GM19452 (cell line): Measurements from ENCODE around the gene PCED1B.
"Not testable (repeated sequence)": the region's sequence is repeated elsewhere in the genome, so short reads cannot be mapped to it uniquely, and the experiment has no call there.

ENCODE experiments used
- ATAC-seq: cut with Tn5 transposase; IDR thresholded peaks from one replicate; pipeline ENCODE4 v1.9.1; 2021; ENCODE audit not compliant: unreplicated experiment

Gene PCED1B

DNA sequence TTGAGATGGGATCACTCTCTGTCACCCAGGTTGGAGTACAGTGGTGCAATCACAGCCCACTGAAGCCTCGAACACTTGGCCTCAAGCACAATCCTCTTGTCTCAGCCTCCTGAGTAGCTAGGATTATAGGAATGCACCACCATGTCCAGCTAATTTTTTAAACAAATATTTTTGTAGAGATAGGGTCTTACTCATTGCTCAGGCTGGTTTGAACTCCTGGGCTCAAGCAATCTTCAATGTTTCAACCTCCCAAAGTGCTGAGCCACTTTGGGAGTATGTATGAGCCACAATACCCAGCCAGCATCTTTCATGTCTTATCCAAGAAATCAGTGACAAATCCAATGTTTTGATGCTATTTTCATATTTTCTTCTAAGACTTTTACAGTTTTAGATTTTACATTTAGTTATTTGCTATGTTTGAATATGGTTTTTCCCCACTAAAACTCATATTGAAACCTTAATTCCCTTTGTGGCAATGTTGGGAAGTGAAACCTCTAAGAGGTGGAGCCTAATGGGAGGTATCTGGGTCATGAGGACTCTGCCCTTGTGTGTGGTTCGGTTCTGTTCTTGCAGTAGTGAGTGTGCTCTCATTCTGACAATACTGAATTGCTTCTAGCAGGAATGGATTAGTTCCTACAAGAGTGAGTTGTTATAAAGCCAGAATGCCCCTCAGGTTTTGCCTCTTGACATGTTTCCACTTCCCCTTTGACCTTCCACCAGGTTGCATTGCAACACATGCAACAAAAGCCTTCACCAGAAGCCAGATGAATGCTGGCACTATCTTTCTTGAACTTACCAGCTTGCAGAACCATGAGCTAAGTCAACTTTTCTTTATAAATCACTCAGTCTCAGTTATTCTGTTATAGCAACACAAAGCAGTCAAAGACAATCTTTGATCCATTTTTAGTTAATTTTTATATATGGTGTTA, 81.2 kb downstream of the PCED1B start:
- ATAC-seq: no peak

DNA sequence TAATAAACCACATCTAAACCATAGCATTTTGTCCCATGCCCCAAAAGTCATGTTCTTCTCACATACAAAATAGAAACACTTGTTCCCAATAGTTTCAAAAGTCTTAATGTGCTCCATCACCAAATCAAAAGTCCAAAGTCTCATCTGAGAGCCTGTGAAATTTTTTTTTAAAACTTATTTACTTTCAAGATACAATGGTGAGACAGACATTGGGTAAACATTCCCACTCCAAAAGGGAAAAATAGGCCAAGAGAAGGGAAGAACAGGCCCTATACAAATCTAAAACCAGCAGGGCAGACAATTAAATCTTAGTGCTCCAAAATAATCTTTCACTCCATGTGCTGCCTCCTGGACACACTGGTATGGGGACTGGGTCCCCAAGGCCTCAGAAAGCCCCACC, 84.7 kb downstream of the PCED1B start:
- ATAC-seq: no peak

DNA sequence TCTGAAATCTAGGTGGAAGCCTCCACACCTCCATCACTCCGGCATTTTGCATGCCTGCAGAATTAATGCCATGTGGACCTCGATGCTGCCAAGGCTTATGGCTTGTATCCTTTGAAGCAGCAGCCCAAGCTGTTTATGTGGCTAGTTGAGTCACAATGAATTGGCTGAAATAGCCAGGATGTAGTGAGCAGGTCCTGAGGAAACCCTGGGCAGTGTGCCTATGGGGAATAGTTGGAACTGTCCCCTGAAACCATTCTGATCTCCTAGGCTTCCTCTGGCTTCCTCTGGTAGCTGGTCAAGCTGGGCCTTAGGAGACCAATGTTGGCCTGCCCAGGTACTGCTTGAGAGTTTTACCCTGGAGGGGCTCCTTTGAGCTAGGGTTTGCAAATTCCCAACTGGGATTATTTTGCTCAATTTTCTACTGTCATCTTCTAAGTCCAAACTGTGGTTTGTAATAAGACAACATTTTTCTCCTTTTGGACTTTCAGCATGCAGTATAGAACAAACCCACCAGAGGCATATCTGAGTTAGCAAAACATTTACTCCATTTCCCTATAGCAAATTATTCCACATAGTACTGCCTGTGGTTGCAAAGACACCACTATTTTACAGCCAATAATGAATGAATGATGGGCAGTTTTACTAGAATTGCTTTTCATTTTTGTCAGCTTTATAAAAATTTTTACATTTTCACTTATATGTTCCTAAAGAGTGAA, 85.5 kb downstream of the PCED1B start:
- ATAC-seq: no peak

DNA sequence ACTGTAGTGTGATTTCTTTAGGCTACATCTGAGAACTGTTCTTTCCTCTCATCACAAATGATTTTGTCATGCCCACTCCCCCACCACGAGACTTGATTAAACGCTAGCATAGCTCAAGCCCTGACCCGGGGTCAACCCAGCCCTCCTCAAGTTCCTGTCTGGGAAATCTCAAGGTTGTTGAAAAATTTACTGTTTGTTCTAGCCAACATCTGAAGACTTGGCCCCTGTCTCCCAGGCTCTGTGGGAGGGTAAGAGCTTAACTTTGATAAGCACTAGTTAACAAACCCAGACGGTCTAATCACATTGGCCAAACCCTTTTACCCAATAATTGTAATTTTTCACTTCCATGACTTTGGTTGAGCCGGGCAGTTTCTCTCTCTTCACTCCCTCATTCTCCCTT, 86.5 kb downstream of the PCED1B start:
- ATAC-seq: no peak

DNA sequence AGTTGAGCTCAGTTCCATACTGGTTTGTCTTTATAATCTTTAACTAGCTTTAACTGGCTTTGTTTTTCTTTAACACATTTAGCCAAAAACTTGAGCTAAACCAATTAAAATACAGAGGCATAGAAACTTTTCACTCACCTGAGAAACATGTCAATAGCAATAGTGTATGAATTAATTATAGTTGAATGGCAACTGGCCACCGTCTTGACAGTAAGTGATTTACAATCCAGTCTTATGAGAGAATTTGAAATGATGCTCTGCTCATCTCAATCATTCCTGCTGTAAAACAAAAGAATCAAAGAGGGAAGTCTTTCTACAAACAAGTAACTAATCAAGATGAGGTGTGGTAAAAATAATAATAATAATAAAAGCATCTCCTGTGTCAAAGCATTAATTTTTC, 86.9 kb downstream of the PCED1B start:
- ATAC-seq: no peak

DNA sequence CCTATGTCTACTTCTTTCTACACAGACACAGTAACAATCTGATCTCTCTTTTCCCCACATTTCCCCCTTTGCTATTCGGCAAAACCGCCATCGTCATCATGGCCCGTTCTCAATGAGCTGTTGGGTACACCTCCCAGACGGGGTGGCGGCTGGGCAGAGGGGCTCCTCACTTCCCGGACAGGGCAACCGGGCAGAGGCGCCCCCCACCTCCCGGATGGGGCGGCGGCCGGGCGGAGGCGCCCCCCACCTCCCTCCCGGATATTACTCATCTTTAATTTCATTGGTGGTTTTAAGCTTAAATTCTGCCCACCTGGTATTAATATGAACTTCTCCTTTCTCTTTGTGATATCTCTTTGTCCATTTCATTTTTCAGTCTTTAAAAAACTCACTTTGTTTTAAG, 90.9 kb downstream of the PCED1B start:
- ATAC-seq: not testable (repeated sequence)

DNA sequence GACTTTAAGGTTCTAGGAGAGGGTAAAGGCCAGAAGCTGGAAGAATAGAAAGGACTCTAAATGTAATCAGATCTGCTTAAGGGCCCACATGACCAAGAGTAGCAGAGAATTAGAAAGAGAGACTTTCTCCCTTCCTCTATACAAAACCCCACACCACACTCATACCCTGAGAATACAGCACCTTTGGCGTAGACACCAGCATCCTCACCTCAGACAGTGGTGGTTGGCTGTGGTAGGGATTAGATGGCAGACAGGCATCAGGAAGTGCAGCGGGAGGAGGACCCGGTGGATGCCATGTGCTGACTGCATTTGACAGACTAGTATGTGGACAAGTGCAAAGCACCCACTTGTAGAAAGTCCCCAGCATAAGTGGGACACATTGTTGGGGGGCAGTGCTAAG, 98.6 kb downstream of the PCED1B start:
- ATAC-seq: no peak

DNA sequence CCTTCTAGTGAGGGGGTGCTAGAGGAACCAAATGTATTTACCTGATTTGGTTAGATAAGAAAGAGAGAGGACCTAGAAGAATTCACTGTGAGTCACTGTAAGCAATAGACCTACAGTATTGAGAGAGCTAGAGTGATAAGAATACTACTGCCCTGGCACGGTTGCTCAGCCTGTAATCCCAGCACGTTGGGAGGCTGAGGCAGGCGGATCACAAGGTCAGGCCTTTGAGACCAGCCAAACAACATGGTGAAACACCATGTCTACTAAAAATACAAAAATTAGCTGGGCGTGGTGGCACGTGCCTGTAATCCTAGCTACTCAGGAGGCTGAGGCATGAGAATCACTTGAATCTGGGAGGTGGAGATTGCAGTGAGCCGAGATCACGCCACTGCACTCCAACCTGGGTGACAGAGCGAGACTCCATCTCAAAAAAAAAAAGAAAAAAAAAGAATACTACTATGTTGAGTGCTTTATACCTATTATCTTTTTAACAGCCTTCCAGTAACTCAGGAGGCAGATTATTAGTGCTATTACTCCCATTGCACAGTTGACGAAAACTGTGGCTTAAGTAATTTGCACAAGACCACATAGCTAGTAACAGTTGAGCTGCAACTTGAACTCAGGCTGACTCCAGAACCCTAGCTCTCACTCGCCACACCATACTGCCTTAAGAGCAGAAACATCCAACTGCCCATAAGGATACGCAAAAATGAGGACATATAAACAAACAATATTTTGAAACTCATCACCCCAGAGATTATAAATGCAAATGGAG, 102.9 kb downstream of the PCED1B start:
- ATAC-seq: not testable (repeated sequence)

DNA sequence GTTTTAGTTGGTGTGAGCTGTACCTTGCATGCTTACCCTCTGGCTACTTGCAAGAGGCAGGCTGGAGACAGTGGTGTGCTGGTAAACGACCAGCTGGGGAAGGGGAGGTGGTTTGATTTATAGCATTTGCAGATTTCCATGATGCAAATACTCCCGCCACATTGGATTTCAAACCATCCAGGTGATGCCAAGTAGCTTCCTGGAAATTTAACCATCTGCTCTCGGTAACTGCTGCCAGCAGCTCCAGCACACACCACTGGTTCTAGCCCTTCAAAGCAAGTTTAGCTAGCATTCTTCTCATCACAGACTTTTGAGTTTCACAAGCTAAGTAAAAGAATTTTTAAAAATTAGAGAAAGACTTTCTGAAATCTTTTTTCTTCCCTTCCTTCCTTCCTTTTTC, 104.8 kb downstream of the PCED1B start:
- no peak for ATAC-seq

DNA sequence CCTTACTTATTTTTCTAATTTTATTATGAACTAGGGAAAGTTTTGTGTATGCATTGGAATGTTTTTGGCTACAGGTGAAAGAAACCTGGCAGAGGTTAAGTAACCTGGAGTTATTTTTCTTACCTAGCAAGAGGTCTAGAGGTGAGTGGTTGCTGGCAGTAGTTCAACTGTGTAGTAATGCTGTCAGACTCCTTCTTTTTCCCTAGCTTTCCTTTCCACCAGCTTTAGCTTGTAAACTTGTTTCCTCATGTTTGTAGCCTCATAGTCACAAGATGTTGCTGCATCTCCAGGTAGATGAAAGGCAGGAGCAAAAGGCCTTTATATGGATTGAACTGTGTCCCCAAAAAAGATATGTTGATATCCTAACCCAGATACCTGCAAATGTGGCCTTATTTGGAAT, 105.4 kb downstream of the PCED1B start:
- no peak for ATAC-seq

DNA sequence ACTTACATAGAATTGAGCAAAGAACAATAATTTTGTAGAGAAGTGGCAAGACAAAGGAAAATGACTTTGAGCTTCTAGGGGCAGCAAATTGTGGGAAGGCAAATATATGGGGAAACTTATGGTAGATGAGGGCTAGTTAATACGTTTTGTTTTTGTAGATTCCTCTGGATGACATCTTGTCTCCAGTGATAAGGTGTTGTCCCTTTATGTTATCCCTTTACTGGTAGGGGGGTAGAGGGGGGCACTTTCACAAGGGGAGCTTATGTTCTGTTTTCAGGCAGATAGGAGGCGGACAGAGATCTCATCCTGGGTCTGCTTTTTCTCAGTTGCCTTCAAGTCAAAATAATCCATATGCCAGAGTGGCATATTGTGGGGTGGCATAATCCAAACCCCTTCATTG, 106.8 kb downstream of the PCED1B start:
- no peak for ATAC-seq

DNA sequence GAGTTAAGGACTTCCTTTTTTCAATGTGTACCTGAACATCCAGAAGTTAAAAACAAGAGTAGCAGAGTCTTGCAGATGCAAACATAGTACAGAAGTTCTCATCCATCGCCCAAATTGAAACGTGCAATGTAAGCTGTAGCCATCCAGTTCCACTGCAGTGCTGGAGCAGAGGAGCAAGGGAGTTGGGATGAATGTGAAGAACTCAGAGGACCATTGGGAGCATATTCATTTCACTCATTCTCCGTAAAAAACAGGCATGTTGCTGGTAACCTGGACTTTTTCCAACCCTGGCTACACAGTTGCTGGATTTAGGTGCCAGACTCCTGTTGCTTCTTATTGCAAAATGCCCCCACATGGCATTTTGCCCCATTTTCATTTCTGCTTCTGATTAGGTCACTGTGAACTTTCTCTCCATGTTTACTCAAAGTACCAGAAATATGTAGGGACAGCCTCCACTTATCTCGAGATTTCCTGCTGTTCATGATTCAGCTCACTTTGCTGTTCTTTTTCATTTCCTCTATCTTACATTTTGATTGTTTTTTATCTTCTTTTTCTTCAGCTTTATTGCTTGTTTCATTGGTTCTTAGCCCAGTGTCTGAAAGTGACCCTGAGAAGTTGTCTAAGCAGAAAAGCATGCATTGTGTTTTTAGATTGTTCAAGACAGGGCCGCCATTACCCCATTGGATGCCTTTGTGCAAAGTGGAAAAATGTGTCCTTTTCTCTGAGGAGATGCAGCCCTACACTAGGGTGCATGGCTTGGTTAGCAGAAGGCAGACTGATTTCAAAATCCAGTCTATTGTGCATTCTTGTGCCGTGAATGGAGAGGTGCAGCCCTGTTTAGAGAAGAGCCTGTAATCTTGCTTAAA, 109.4 kb downstream of the PCED1B start:
- ATAC-seq: no peak

DNA sequence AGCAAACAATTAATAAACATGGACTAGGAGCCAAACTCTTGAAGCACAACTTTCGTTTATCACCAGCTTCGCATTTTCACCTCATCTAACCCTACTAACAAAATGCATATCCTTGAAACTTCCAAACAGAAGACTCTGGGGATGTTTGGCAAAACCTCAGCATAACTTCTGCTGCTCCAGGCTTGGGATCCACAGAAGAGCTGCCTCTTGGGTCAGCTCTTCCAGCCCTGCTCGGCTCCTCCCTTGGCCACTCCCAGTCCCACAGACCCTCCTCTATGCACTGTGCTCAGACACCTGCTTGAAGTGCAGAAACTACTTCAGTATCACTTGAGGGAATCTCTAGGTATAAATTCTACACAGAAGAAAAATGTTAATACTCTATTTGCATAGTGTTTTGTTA, 110.3 kb downstream of the PCED1B start:
- no peak for ATAC-seq

DNA sequence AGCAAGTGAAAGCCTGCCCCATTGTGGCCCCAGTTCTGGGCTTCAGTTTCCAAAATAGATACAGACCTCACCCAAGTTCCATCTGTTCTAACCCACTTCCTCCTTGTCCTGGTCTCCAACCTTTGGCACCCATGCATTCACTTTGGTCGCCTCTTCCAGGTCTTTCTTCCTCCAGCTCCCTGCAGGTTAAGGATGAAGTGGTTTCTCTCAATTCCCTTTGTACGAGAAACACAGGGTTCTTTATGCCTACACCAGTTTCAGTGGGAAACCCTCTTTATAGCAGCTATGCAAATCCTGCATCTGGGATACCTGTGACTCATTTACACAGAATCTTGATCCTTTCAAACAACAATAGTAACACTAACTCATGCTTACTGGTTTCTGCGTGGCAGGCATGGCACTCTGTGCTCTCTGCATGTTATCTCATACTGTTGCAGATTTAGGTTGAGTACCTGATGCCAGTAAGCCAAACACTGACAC, 110.9 kb downstream of the PCED1B start:
- ATAC-seq: no peak

DNA sequence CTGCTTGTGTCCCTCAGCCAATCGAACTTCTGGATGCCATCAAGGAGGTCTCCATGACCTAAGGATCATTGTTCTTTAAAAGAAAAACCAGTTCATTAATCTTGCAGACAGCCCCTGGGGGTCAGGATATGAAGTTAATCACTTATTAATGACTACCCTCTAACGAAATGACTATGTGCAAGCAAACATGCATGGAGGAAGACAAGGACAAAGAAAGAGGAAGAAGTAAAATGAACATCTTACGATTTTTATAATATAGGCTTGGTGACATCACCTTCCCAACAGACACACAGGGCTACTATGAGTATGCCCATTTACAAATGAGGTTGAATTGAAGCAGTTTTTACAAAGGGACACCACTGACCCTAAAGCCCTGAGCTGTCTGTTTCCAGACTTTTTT, 111.5 kb downstream of the PCED1B start:
- ATAC-seq: no peak

DNA sequence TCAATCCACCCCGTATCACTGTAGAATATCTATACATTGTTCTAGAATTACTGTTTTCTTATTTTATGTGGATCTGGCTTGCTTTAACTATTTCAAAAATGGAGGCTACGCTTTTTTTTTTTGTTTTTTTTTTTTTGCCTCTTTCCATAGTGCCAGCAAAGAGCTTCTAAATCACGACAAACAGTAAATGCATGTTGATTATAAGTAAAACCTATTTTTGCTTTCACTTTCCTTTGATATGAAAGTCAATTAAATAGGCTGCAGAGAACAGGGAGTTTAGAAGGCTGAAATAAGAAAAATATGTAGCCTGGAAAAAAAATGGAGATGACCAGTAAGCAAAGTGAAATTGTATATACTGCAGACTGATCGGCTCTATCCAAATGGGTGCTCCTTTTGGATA, 112.6 kb downstream of the PCED1B start:
- ATAC-seq: no peak

DNA sequence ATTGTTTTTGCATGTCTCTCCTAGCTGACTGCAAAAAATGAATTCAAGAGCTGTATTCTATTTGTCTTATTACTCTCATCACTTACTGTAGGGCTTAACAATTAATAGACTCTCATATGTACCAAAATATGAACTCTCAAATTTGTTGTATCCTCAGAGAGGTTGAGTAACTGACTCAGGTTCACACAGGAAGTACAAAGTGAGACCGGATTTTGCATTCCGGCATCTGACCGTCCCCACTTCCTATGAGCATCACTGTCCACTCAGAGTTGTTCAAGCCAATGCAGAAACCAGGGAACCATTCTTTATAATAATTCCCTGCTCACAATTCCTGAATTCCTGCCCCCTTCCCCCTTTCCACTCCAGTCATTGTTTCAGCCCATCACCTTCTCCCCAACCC, 113.6 kb downstream of the PCED1B start:
- no peak for ATAC-seq

DNA sequence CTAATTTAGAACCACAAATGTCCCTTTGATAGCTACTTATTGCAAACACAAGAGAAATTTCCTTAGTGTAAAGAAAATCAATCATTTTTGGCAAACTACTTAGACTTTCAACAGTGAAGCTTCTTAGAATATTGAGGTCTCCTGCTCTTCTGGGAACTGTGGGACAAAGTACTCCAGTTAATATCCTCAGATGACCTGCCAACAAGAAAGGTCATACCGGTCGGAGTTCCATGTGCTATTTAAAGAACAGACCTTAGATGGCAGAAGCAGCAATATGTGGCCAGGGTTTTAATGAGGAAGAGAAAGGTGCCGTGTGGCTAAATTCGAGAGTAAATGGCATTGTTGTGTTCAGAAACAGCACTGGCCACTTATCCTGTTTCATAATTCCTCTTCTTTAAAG, 115.1 kb downstream of the PCED1B start:
- no peak for ATAC-seq

DNA sequence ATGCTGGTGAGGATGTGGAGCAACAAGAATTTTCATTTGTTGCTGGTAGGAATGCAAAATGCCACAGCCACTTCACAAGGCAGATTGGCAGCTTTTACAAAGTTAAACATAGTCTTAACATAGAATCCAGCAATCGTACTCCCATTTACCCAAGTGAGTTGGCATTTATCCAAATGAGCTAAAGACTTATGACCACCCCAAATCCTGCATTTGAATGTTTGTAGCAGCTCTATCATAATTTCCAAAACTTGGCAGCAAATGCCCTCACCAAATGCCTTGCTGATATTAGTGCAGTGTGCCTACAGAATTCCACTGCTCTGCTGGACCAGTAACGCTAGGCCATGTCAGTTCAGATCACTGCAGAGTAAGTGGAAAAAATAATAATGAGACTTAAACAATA, 121.0 kb downstream of the PCED1B start:
- ATAC-seq: no peak

DNA sequence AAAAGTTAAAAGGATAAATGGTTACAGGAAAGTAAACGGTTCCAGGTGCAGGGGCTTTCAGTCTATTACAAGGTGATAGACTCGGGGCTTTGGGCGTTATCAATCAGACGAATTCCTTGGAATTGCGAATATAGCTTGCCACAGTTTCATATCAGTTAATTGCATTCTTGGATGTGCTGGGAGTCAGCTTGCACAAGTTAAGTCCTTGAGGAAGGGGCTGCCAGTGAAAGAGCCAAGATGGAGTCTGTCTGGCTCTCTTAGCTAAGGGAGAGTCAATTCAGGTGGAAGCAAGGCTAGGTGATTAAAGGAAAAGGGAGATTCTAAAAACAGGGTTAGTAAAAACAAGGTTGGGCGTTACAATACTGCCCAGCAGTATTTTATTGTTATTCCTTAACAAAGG, 121.8 kb downstream of the PCED1B start:
- ATAC-seq: not testable (repeated sequence)

DNA sequence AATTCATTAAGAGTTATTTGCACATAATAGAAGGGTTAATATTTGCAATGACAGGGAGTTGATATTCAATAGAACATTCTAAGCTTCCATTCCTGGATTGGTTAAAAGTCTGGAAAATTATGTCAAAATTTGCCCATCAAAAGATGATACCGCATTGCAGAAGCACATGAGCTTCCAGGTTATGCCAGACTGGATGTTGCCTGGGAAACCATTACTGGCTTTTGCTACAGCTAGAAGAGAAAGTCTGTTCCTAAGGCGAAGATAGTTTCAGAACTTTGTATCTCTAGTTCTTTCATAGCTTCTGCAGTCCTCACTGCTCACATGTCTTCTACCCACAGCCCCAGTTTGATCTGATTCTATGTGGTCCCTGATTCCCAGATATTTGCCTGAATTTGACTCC, 122.8 kb downstream of the PCED1B start:
- no peak for ATAC-seq
